Cardiac fibroblast (primary cell): ENCODE data around the gene SNX27.

ENCODE experiments used
- DNase-seq, 2 donors: peaks; one replicate each; pipeline versions ENCODE4 v3.0.0 to v3.0.0-alpha.2; 2010; ENCODE audit warnings: low read depth in 2 of 2
- H3K4me3 ChIP-seq, 2 donors: replicated peaks in 1 of 2; 1 replicate in 1 of 2; 2 replicates in 1 of 2; pipeline ENCODE4 v1.5.1; 2011; ENCODE audit warnings: low read depth in 2 of 2, low read length in 2 of 2, mild to moderate bottlenecking in 2 of 2, moderate library complexity in 1 of 2
- CTCF ChIP-seq: IDR thresholded peaks from one replicate; pipeline ENCODE4 v1.5.1; 2011; ENCODE audit warnings: low read depth, mild to moderate bottlenecking, low read length, inconsistent platforms

The SNX27 gene

GRCh38 chr1:151718011-151718431, 106.2 kb downstream of the SNX27 start:
- DNase-seq = peak; percentile 34 to 41
- H3K4me3 ChIP-seq = no peak overlapping the region
- no peak for TF ChIP-seq CTCF

- TF ChIP-seq CTCF = no peak
- no peak for DNase-seq
- H3K4me3 ChIP-seq = no peak overlapping the region
Observed at GRCh38 chr1:151718666-151719065, 106.8 kb downstream of the SNX27 start.

GRCh38 chr1:151720125-151720524, 108.3 kb downstream of the SNX27 start:
- no peak for DNase-seq
- TF ChIP-seq CTCF = no peak
- H3K4me3 ChIP-seq = no peak overlapping the region

- peak overlapping the region; percentile 17 to 22 for H3K4me3 ChIP-seq
- TF ChIP-seq CTCF = no peak
- peak in 1 of 2 donors; percentile 52 for DNase-seq
Observed at GRCh38 chr1:151720554-151720953, 108.7 kb downstream of the SNX27 start.

- DNase-seq = peak in 1 of 2 donors; percentile 33
- no peak for TF ChIP-seq CTCF
- H3K4me3 ChIP-seq = peak within 1 kb of the TSS; percentile 46 to 48
Observed at GRCh38 chr1:151720974-151721787, 109.3 kb downstream of the SNX27 start, which contains the start of gene RIIAD1. Gene RIIAD1, plus strand, starts transcription at chr1:151721522. Its CDS starts 15 bp downstream, at chr1:151721537.

- DNase-seq = no peak
- TF ChIP-seq CTCF = no peak
- H3K4me3 ChIP-seq = peak overlapping the region; percentile 46 to 48
Observed at GRCh38 chr1:151721788-151722510, 110.1 kb downstream of the SNX27 start.
